BJ (cell line): ENCODE data around the gene SNRNP25. TPM values are rescaled to one million over a fixed set of nuclear protein-coding genes. Genes with fewer than 3 reads are reported as not detected.
"Not testable (repeated sequence)": the region's sequence is repeated elsewhere in the genome, so short reads cannot be mapped to it uniquely, and the experiment has no call there.

Source experiments
- CTCF ChIA-PET: fragments of 350-600 bp; formaldehyde crosslinking; extraction: SDS; loops from one replicate; lab custom pipeline; 2021; ENCODE audit warnings: antibody characterized with exemption, inconsistent platforms; lab: Yijun Ruan, JAX
- POLR2A ChIA-PET: fragments of 300-600 bp; sonication (Branson Sonifier 250); formaldehyde crosslinking; extraction: SDS; loops from one replicate; lab custom pipeline; 2021; ENCODE audit warnings: antibody characterized with exemption; lab: Charles Lee
- DNase-seq: peaks from one replicate; pipeline ENCODE4 v3.0.0-alpha.2; 2011; ENCODE audit warnings: low read depth
- H3K27me3 ChIP-seq: 2 replicates; pipeline ENCODE4 v1.6.0; 2011; ENCODE audit warnings: low read length; ENCODE audit not compliant: control insufficient read depth, insufficient read depth
- H3K36me3 ChIP-seq: 2 replicates; pipeline ENCODE4 v1.5.1; 2011; ENCODE audit warnings: low read length; ENCODE audit not compliant: control insufficient read depth, insufficient read depth
- H3K4me3 ChIP-seq: 2 replicates; pipeline ENCODE4 v1.5.1; 2011; ENCODE audit warnings: low read depth, mild to moderate bottlenecking, control low read depth, low read length
- polyA plus RNA-seq: library from polyadenylated mRNA; depleted of rRNA; stranded (reverse); fragments of >200 nt; gene quantifications from 2 replicates; pipeline ENCODE4 v1.2.3, GENCODE V29; 2011
- TF ChIP-seq, protein P1 (sequence below): IDR thresholded peaks from 2 replicates; pipeline ENCODE4 v1.5.1; 2011; ENCODE audit warnings: low read depth, mild to moderate bottlenecking, control low read depth, inconsistent platforms, low read length, moderate library complexity; ENCODE audit not compliant: insufficient read depth

The SNRNP25 gene
- polyA plus RNA-seq, 1 experiment, result 34.6 TPM

DNA sequence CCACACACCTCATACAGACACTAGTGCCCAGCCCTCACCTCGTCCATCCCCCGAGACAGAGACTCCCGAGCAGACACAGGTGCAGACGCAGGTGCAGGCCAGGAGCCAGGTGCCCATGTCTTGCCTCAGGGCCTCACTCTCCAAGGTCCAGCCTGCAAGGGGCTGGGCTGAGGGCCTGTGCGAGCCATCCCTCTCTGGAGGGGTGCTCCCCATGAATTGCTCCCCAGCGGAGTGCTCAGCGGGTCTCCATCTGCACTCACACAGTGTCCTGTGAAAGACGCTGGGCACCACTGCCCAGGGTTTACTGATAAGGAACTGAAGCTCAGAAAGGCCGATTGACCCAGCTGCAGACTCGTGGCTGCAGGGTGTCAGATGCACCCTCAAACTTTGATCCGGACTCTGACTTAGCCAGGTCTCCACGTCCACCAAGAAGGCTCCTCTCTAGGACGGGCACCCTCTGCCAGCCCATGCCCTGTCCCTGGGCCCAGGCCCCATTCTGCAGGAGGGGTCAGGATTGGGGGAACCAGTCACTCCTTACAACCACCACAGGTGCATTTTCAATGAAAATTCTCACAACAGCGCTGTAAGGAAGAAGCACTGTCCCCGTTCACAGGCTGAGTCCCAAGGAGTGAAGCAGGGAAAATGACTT, 17.2 kb upstream of the SNRNP25 start:
- ChIA-PET POLR2A (no interaction called here), CTCF (no interaction called here)
- Histone ChIP-seq H3K4me3 (no peak overlapping the region), H3K36me3 (no peaks in the 10 kb centered on the region), H3K27me3 (no peaks in the 10 kb centered on the region)
- DNase-seq, result no peak
- TF ChIP-seq, protein P1, sequence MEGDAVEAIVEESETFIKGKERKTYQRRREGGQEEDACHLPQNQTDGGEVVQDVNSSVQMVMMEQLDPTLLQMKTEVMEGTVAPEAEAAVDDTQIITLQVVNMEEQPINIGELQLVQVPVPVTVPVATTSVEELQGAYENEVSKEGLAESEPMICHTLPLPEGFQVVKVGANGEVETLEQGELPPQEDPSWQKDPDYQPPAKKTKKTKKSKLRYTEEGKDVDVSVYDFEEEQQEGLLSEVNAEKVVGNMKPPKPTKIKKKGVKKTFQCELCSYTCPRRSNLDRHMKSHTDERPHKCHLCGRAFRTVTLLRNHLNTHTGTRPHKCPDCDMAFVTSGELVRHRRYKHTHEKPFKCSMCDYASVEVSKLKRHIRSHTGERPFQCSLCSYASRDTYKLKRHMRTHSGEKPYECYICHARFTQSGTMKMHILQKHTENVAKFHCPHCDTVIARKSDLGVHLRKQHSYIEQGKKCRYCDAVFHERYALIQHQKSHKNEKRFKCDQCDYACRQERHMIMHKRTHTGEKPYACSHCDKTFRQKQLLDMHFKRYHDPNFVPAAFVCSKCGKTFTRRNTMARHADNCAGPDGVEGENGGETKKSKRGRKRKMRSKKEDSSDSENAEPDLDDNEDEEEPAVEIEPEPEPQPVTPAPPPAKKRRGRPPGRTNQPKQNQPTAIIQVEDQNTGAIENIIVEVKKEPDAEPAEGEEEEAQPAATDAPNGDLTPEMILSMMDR, result no peak

DNA sequence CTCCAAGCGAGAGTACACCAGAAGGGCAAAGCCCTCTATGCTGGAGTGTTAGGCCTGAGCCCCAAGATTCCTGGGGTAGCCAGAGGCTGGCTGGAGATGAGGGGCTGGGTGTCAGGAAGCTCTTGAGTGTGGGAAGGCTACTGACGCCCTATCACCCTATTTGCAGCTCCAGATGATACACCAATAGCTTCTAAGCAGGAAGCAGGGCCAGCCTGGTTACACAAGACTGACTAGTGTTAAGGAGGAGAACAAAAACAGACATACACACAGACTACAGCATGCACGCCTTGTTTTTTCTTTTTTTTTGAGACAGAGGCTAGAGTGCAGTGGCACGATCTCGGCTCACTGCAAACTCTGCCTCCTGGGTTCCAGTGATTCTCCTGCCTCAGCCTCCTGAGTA, 16.1 kb upstream of the SNRNP25 start:
- CTCF ChIA-PET, result no interaction called here
- TF ChIP-seq, protein P1, result no peak
- DNase-seq, result no peak

DNA sequence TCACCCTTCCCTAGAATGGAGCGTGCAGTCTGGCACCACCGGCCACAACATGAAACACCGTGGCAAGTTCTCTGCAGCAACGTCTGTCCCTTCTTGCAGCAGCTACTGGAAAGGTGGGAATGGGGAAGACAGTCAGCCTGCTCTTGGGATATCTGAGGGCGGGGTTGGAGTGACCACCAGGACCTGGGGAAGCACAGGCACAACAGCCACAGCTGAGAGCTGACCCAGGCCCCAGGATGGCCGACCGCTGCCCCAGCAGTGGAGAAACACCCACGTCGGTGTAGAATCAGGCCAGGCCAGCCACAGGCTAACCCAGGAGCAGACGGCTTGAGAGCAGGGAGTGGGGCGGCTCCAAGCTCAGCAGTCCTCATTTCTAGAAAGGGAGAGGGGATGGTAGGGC, 15.4 kb upstream of the SNRNP25 start:
- POLR2A ChIA-PET, H3K36me3 ChIP-seq, DNase-seq, H3K27me3 ChIP-seq, H3K4me3 ChIP-seq: not testable (repeated sequence)
- CTCF ChIA-PET, result interaction anchor here (2.2 kb wide), 1 partner anchor 59 kb away, joined by 6 read pairs; no protein-coding TSS in a partner anchor

More for the DNA sequence above, 16.1 kb upstream of the SNRNP25 start:
- Histone ChIP-seq H3K36me3 (peaks cover 1% of the 10 kb centered on the region; the same call in 1 of the 2 replicates), H3K4me3 (no peak overlapping the region), H3K27me3 (no peaks in the 10 kb centered on the region)
- POLR2A ChIA-PET, result no interaction called here

DNA sequence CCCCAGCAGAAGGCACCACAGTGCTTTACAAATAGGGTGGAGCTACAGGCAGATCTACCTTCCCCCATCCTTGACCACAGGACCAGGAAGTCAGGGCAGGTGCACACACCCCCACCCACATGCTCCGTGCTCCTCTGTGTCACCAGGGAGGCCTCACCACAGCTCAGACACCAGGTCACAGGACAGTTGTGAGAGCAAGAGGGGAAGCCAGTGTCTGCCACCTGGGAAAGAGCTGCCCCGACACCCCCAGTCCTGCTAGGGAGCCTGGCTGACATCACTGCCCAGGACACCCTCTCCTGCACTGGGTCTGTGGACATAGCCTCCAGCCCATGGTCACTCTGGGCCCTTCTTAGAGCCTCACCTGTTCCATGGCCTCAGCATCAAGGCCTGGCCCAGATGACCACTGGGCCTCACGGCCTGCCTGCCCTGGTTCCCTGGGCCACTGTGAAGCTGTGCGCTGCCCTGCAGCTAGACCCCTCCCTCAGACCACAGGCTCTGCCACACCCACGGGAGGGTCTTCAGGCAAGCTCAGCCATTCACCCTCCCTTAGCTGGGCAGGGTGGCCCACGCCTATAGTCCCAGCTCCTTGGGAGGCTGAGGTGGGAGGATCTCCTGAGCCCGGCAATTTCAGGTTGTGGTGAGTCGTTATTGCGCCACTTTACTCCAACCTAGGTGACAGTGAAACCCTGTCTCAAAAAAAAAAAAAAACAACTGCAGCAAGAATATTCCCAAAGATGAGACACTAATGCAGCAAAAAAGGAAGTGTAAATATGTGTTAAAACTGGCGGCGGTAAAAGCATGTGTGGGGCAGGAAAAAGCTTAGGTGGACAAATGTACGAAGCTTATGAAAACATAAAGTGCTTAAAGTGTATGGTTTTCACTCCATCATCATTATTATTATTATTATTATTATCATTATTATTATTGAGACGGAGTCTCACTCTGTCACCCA, 14.4 kb upstream of the SNRNP25 start:
- DNase-seq, result no peak
- TF ChIP-seq, protein P1, result no peak
- Histone ChIP-seq H3K4me3 (no peak overlapping the region), H3K36me3 (peaks cover 1% of the 10 kb centered on the region; the same call in 1 of the 2 replicates), H3K27me3 (no peaks in the 10 kb centered on the region)
- POLR2A ChIA-PET, result no interaction called here
- CTCF ChIA-PET, result interaction anchor here (2.2 kb wide), 1 partner anchor 58 kb away, joined by 6 read pairs; no protein-coding TSS in a partner anchor

DNA sequence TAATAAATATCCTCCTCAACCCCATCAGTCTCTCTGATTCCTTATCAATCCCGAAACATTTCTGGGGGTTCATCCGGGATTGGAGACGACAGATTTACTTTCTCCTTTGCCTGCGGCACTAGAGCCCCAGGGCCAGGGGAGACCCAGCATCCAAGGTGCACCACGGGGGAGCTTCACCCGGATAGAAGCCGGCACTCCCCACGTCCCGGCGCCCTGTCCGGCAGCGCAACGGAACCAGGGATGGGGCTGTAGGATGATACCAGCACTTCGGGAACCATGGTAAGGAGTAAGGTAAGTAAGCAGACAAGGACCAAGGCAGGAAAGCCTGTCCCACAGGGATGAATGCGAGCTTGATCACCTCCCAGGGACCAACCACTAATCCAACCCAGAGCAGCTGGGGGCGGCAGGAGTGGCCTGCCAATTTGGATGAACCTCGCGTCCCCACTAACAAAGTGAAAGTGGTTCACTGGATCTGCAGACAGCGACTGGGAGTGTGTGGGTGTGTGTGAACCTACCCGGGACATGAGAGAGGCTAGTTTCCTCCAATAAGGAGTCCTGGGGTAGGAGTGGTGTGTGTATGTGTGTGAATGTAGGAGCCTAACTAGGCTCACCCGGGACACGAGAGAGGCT, 12.1 kb upstream of the SNRNP25 start:
- Histone ChIP-seq H3K4me3 (no peak overlapping the region), H3K36me3 (peaks cover 1% of the 10 kb centered on the region; the same call in 1 of the 2 replicates), H3K27me3 (no peaks in the 10 kb centered on the region)
- ChIA-PET CTCF (interaction anchor here (0.6 kb wide), 1 partner anchor 55 kb away, joined by 3 read pairs; no protein-coding TSS in a partner anchor), POLR2A (no interaction called here)
- TF ChIP-seq, protein P1, result no peak
- DNase-seq, result no peak
